ENCODE results near the gene STK32B. TPM values are rescaled to one million over a fixed set of nuclear protein-coding genes. Genes with fewer than 3 reads are reported as not detected.

The STK32B gene
- polyA plus RNA-seq, 6 donors from 2014 or later, result 0.27 to 4.7 (median 1.2) TPM; not detected in 2

GRCh38 chr4:5019274-5019673, 32.0 kb upstream of the STK32B start, which contains the start of gene CYTL1:
CYTL1 (minus strand) TSS chr4:5019458; CDS start chr4:5019445, 13 bp downstream.
- H3K9me3 Mint-ChIP-seq, result peaks cover 0 to 8% (median 4%) of the 10 kb centered on the region in 7 donors
- DNase-seq, result no peak
- H3K36me3 Mint-ChIP-seq, result no peaks in the 10 kb centered on the region
- peak within 1 kb of the TSS in 4 of 8 donors; percentile 21 to 50 (median 35) for H3K4me3 Mint-ChIP-seq
- peak within 1 kb of the TSS in 1 of 6 donors; percentile 33 for H3K27ac Mint-ChIP-seq
- ATAC-seq (ENCODE audit: low read depth in 2 of 2), result no peak
- peaks cover 19 to 40% (median 33%) of the 10 kb centered on the region in 3 donors for H3K27me3 Mint-ChIP-seq
- peaks cover 0 to 8% (median 4%) of the 10 kb centered on the region in 3 donors for H3K4me1 Mint-ChIP-seq

GRCh38 chr4:5019796-5020195, 31.5 kb upstream of the STK32B start:
- peak overlapping the region in 1 of 6 donors; percentile 33 for H3K27ac Mint-ChIP-seq
- peaks cover 17 to 38% (median 33%) of the 10 kb centered on the region in 3 donors for H3K27me3 Mint-ChIP-seq
- peaks cover 0 to 8% (median 4%) of the 10 kb centered on the region in 7 donors for H3K9me3 Mint-ChIP-seq
- DNase-seq (no peak), ATAC-seq (ENCODE audit: low read depth in 2 of 2) (no peak)
- H3K4me1 Mint-ChIP-seq, result peaks cover 0 to 8% (median 4%) of the 10 kb centered on the region in 3 donors
- no peaks in the 10 kb centered on the region for H3K36me3 Mint-ChIP-seq
- peak overlapping the region in 2 of 8 donors; percentile 5 to 21 for H3K4me3 Mint-ChIP-seq

DNA sequence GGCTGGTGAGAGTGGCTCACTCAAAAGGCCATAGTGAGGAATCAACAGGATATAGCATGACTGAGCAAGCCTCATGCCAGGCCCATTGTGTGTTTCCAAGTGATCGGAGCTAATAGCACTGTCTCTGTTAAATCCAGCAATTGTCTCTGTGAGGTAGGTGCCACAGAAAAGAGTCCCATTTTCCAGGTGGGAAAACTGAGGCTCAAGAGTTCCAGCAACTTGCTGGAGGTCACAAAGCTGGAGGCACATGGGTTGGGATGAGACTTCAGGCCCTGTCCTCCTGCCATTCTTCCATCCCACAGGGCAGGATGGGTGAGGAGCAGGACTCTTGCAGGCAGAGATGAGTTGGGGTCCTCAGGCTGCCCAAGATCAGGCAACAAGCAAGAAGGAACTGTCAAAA, 30.9 kb upstream of the STK32B start:
- Mint-ChIP-seq H3K9me3 (peaks cover 0 to 8% (median 4%) of the 10 kb centered on the region in 7 donors), H3K27ac (no peak overlapping the region), H3K27me3 (peaks cover 17 to 35% (median 31%) of the 10 kb centered on the region in 3 donors), H3K4me3 (no peak overlapping the region), H3K4me1 (peaks cover 0 to 8% (median 4%) of the 10 kb centered on the region in 3 donors), H3K36me3 (no peaks in the 10 kb centered on the region)
- DNase-seq (no peak), ATAC-seq (ENCODE audit: low read depth in 2 of 2) (no peak)

GRCh38 chr4:5021546-5021945, 29.7 kb upstream of the STK32B start:
- Mint-ChIP-seq H3K4me3 (no peak overlapping the region), H3K9me3 (peaks cover 0 to 8% (median 4%) of the 10 kb centered on the region in 7 donors), H3K27me3 (peaks cover 12 to 27% (median 23%) of the 10 kb centered on the region in 3 donors), H3K4me1 (peaks cover 0 to 8% (median 4%) of the 10 kb centered on the region in 3 donors), H3K36me3 (no peaks in the 10 kb centered on the region), H3K27ac (no peak overlapping the region)
- ATAC-seq (ENCODE audit: low read depth in 2 of 2) (no peak), DNase-seq (no peak)

DNA sequence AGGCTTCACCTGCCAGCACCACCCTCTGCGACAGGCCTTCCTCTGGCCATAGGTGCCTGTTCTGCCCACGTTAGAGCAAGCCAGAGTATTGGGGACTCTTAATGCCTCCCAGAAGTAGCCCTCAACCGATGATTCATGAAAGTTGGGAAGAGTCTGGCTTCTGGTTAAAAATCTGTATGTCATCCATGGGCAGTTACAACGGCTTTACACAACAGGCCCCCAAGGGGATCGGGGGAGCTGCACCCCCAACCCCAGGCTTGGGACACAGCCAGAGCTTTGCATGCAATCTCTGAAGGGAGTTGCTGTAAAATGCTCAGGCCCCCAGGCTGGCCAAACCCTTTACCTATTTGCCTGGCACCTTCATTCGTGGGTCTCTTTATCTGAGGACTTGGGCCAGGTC, 26.6 kb upstream of the STK32B start:
- DNase-seq (no peak), ATAC-seq (ENCODE audit: low read depth in 2 of 2) (no peak)
- H3K9me3 Mint-ChIP-seq, result peaks cover 0 to 8% (median 4%) of the 10 kb centered on the region in 7 donors
- H3K4me3 Mint-ChIP-seq, result no peak overlapping the region
- peaks cover 0 to 10% (median under 1%) of the 10 kb centered on the region in 3 donors for H3K27me3 Mint-ChIP-seq
- peaks cover 0 to under 1% (median 0%) of the 10 kb centered on the region in 3 donors for H3K4me1 Mint-ChIP-seq
- peaks cover 0 to 5% of the 10 kb centered on the region in 2 donors for H3K36me3 Mint-ChIP-seq
- H3K27ac Mint-ChIP-seq, result no peak overlapping the region

GRCh38 chr4:5026371-5026770, 24.9 kb upstream of the STK32B start:
- H3K27me3 Mint-ChIP-seq, result peaks cover 0 to 5% (median 0%) of the 10 kb centered on the region in 3 donors
- H3K27ac Mint-ChIP-seq, result no peak overlapping the region
- peaks cover 0 to 5% of the 10 kb centered on the region in 2 donors for H3K36me3 Mint-ChIP-seq
- no peaks in the 10 kb centered on the region for H3K4me1 Mint-ChIP-seq
- no peak overlapping the region for H3K4me3 Mint-ChIP-seq
- peaks cover 0 to 8% (median 4%) of the 10 kb centered on the region in 7 donors for H3K9me3 Mint-ChIP-seq
- no peak for ATAC-seq (ENCODE audit: low read depth in 2 of 2)
- DNase-seq, result no peak

- Mint-ChIP-seq H3K4me3 (no peak overlapping the region), H3K9me3 (peaks cover 0 to 8% (median 4%) of the 10 kb centered on the region in 7 donors), H3K4me1 (no peaks in the 10 kb centered on the region), H3K36me3 (peaks cover 0 to 5% of the 10 kb centered on the region in 2 donors), H3K27me3 (peaks cover 0 to 5% (median 0%) of the 10 kb centered on the region in 3 donors), H3K27ac (no peak overlapping the region)
- ATAC-seq (ENCODE audit: low read depth in 2 of 2) (no peak), DNase-seq (no peak)
These were observed 23.9 kb upstream of the STK32B start for GRCh38 chr4:5027346-5027745.

- Mint-ChIP-seq H3K36me3 (peaks cover 0 to 5% of the 10 kb centered on the region in 2 donors), H3K4me3 (no peak overlapping the region), H3K27ac (no peak overlapping the region), H3K9me3 (peaks cover 0 to 4% (median 0%) of the 10 kb centered on the region in 7 donors), H3K27me3 (peaks cover 0 to 5% (median 0%) of the 10 kb centered on the region in 3 donors), H3K4me1 (peaks cover 4 to 7% (median 6%) of the 10 kb centered on the region in 3 donors)
- ATAC-seq (ENCODE audit: low read depth in 2 of 2), result no peak
- DNase-seq, result no peak
These were observed 22.8 kb upstream of the STK32B start for GRCh38 chr4:5028480-5028879.

- Mint-ChIP-seq H3K27me3 (peaks cover 0 to 5% (median 0%) of the 10 kb centered on the region in 3 donors), H3K36me3 (peaks cover 0 to 5% of the 10 kb centered on the region in 2 donors), H3K4me1 (peaks cover 10 to 15% (median 13%) of the 10 kb centered on the region in 3 donors), H3K4me3 (no peak overlapping the region), H3K9me3 (no peaks in the 10 kb centered on the region), H3K27ac (no peak overlapping the region)
- no peak for DNase-seq
- no peak for ATAC-seq (ENCODE audit: low read depth in 2 of 2)
These were observed 21.8 kb upstream of the STK32B start for GRCh38 chr4:5029447-5029846.

DNA sequence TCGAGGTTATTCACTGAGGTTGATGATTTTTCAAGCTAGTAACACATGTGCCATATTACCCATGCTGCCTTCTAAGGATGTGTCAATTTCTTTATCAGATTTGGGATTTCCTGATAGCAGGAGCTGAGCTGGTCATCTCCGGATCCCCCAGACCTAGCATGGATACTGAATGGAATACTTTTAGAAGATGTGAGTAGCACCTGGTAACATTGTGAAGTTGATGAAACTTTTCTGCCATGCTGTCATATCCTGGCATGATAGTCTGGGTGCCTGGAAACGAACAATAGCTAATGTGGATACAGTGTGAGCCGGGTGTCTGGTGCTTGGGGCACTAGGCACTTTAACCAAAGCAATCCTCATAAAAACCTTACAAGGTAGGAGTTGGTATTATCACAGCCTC, 21.1 kb upstream of the STK32B start:
- no peaks in the 10 kb centered on the region for H3K9me3 Mint-ChIP-seq
- peaks cover 11 to 17% (median 13%) of the 10 kb centered on the region in 3 donors for H3K4me1 Mint-ChIP-seq
- H3K36me3 Mint-ChIP-seq, result peaks cover 0 to 5% of the 10 kb centered on the region in 2 donors
- H3K4me3 Mint-ChIP-seq, result no peak overlapping the region
- H3K27me3 Mint-ChIP-seq, result peaks cover 0 to 5% (median 0%) of the 10 kb centered on the region in 3 donors
- ATAC-seq (ENCODE audit: low read depth in 2 of 2) (no peak), DNase-seq (no peak)
- no peak overlapping the region for H3K27ac Mint-ChIP-seq

DNA sequence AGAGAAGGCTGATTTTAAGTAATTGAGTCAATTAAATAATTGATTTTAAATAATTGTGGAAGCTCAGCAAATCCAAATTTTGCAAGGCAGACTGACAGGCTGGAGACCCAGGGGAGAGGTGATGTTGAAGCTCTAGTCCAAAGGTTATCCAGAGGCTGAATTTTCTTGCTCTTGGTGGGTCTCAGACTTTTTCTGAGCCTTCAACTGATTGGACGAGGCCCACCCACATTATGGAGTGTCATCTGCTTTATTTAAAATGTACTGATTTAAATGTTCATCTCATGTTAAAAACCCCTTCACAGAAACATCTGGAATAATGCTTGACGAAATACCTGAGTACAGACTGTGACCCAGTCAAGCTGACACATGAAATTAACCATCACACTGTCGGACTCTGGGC, 20.4 kb upstream of the STK32B start:
- ATAC-seq (ENCODE audit: low read depth in 2 of 2) (no peak), DNase-seq (no peak)
- H3K9me3 Mint-ChIP-seq, result no peaks in the 10 kb centered on the region
- H3K4me1 Mint-ChIP-seq, result peaks cover 11 to 17% (median 13%) of the 10 kb centered on the region in 3 donors
- peaks cover 0 to 5% of the 10 kb centered on the region in 2 donors for H3K36me3 Mint-ChIP-seq
- peaks cover 0 to under 1% (median 0%) of the 10 kb centered on the region in 3 donors for H3K27me3 Mint-ChIP-seq
- H3K27ac Mint-ChIP-seq, result no peak overlapping the region
- no peak overlapping the region for H3K4me3 Mint-ChIP-seq

- ATAC-seq (ENCODE audit: low read depth in 2 of 2), result no peak
- Mint-ChIP-seq H3K27me3 (no peaks in the 10 kb centered on the region), H3K4me1 (peaks cover 11 to 24% (median 13%) of the 10 kb centered on the region in 3 donors), H3K27ac (peak overlapping the region in 5 of 6 donors; percentile 3 to 46 (median 18)), H3K9me3 (no peaks in the 10 kb centered on the region), H3K4me3 (peak overlapping the region in 5 of 8 donors; percentile 40 to 82 (median 60)), H3K36me3 (peaks cover 0 to 5% of the 10 kb centered on the region in 2 donors)
- DNase-seq, result no peak
These were observed 18.5 kb upstream of the STK32B start for GRCh38 chr4:5032813-5033212.

- Mint-ChIP-seq H3K36me3 (peaks cover 0 to 4% of the 10 kb centered on the region in 2 donors), H3K4me1 (peaks cover 11 to 24% (median 13%) of the 10 kb centered on the region in 3 donors), H3K27ac (peak overlapping the region in 4 of 6 donors; percentile 14 to 78 (median 31)), H3K27me3 (peaks cover 0 to 4% (median 0%) of the 10 kb centered on the region in 3 donors), H3K4me3 (peak overlapping the region in 6 of 8 donors; percentile 36 to 82 (median 58)), H3K9me3 (no peaks in the 10 kb centered on the region)
- ATAC-seq (ENCODE audit: low read depth in 2 of 2) (peak in 1 of 2 donors; percentile 36), DNase-seq (no peak)
These were observed 17.9 kb upstream of the STK32B start for GRCh38 chr4:5033281-5033841.

DNA sequence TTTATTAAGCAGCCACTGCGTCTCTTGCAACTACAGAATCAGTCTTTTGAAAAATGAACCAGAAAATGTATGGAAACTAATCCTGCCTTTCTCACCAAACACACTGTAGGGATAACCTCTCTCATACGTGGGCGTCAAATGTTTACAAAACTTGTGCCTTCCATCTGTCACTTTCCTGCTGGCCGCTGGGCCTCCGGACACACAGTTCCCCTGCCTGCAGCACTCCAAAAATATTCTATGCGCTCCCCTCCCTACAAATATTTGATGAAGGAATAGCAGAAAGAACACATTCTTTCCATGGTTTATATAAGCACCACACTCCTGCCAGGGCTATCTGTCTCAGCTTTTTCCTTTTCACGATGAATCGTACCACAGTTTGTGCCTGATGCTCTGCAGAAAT, 17.1 kb upstream of the STK32B start:
- Mint-ChIP-seq H3K36me3 (no peaks in the 10 kb centered on the region), H3K4me3 (peak overlapping the region in 2 of 8 donors; percentile 58 to 74), H3K27ac (no peak overlapping the region), H3K27me3 (peaks cover 0 to 4% (median 0%) of the 10 kb centered on the region in 3 donors), H3K4me1 (peaks cover 11 to 24% (median 13%) of the 10 kb centered on the region in 3 donors), H3K9me3 (no peaks in the 10 kb centered on the region)
- no peak for DNase-seq
- no peak for ATAC-seq (ENCODE audit: low read depth in 2 of 2)

Data from naive B cell (primary cell).